Esophagus muscularis mucosa (tissue), 4 donors: ENCODE measurements around the gene NRG2.

Experiments
- CTCF ChIP-seq, 3 experiments: fragments of 200-600 bp in 2 of 3; fragments of 450-650 bp in 1 of 3; sonication (generic) in 2 of 3; IDR thresholded peaks; one replicate each; pipeline ENCODE4 v1.5.1; 2017 to 2019; ENCODE audit warnings: antibody characterized with exemption in 3 of 3, mild to moderate bottlenecking in 2 of 3, moderate library complexity in 1 of 3
- EP300 ChIP-seq: sonication (generic); formaldehyde crosslinking; IDR thresholded peaks from one replicate; pipeline ENCODE4 v1.6.1; 2017; ENCODE audit warnings: antibody characterized with exemption
- POLR2A ChIP-seq: fragments of 450-650 bp; IDR thresholded peaks from one replicate; pipeline ENCODE4 v1.6.1; 2017; ENCODE audit warnings: antibody characterized with exemption, moderate library complexity, mild to moderate bottlenecking, low read depth
- POLR2AphosphoS5 ChIP-seq, 2 donors: sonication (generic); formaldehyde crosslinking; IDR thresholded peaks; one replicate each; pipeline ENCODE4 v1.6.1; 2017; ENCODE audit warnings: antibody characterized with exemption in 2 of 2

GRCh38 chr5:140011297-140011802, 31.7 kb downstream of the NRG2 start:
- no peak for TF ChIP-seq CTCF (IDR thresholded peaks at IDR 0.05)
- TF ChIP-seq POLR2A = no peak
- TF ChIP-seq POLR2AphosphoS5 (IDR thresholded peaks at IDR 0.05) = no peak
- TF ChIP-seq EP300 = no peak
